Activated naive CD4-positive, alpha-beta T cell treated with anti-CD3 and anti-CD28 coated beads, Interleukin-2, amount 50 U/mL, for 24 hours (primary cell): ENCODE results near the gene ERMN.
A peak's percentile ranks its signal among the peaks of the same experiment; 100 is the strongest.
"Not testable (repeated sequence)": the region's sequence is repeated elsewhere in the genome, so short reads cannot be mapped to it uniquely, and the experiment has no call there.

ENCODE experiments used
- H3K27ac Mint-ChIP-seq: one replicate; pipeline ENCODE4 v1.8.0; 2021; ENCODE audit warnings: mild to moderate bottlenecking, mixed read lengths
- H3K27me3 Mint-ChIP-seq: one replicate; pipeline ENCODE4 v1.8.0; 2021; ENCODE audit warnings: mixed read lengths
- H3K36me3 Mint-ChIP-seq: one replicate; pipeline ENCODE4 v1.8.0; 2021; ENCODE audit warnings: mixed read lengths
- H3K4me1 Mint-ChIP-seq: one replicate; pipeline ENCODE4 v1.8.0; 2021; ENCODE audit warnings: mixed read lengths
- H3K4me3 Mint-ChIP-seq: one replicate; pipeline ENCODE4 v1.8.0; 2021; ENCODE audit warnings: mild to moderate bottlenecking, mixed read lengths
- H3K9me3 Mint-ChIP-seq: one replicate; pipeline ENCODE4 v1.8.0; 2021; ENCODE audit warnings: mixed read lengths

ERMN gene

DNA sequence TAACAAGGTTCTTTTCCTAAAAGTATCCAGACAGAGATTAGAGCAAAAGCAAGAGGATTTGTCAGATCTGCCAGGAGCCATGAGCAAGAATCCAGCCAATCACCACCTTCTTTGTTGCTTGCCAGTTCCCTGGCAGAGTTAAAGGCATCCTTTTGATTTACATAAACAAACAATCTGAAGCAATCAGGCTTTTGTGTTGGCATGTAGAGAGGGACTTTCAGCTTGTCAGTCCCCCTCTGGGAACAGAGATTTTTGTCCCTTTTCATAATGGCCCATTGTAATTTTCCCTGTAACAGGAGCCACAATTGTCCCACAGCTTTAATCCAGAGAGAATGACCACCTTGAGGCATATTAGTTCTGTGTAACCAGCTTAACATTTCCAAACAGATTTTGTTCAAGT lies at the start of gene ERMN:
Gene ERMN, minus strand, starts transcription at position 39 of the 400 bp plus-strand sequence. CDS start 182 bp downstream, outside the sequence.
- H3K36me3 Mint-ChIP-seq = peaks cover 16% of the 10 kb centered on the region
- H3K27me3 Mint-ChIP-seq = no peaks in the 10 kb centered on the region
- peaks cover 45% of the 10 kb centered on the region for H3K4me1 Mint-ChIP-seq
- no peak within 1 kb of the TSS for H3K4me3 Mint-ChIP-seq
- peaks cover 4% of the 10 kb centered on the region for H3K9me3 Mint-ChIP-seq
- peak within 1 kb of the TSS; percentile 36 for H3K27ac Mint-ChIP-seq

DNA sequence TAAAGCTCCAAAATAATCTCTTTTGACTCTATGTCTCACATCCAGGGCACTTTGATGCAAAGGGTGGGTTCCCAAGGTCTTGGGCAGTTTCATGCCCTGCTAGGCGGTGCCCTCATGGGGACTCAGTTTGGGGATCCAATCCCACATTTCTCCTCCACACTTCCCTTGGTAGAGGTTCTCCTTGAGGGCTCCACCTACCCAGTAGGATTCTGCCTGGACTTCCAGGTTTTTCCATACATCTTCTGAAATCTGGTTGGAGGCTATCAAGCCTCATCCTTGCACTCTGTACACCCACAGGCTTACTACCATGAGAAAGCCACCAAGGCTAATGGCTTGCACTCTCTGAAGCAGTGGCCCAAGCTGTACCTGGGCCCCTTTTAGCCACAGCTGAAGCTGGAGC lies 49.8 kb upstream of the ERMN start:
- H3K36me3 Mint-ChIP-seq = peaks cover 23% of the 10 kb centered on the region
- peaks cover 32% of the 10 kb centered on the region for H3K4me1 Mint-ChIP-seq
- no peak overlapping the region for H3K4me3 Mint-ChIP-seq
- no peak overlapping the region for H3K27ac Mint-ChIP-seq
- peaks cover 19% of the 10 kb centered on the region for H3K9me3 Mint-ChIP-seq
- H3K27me3 Mint-ChIP-seq = no peaks in the 10 kb centered on the region

DNA sequence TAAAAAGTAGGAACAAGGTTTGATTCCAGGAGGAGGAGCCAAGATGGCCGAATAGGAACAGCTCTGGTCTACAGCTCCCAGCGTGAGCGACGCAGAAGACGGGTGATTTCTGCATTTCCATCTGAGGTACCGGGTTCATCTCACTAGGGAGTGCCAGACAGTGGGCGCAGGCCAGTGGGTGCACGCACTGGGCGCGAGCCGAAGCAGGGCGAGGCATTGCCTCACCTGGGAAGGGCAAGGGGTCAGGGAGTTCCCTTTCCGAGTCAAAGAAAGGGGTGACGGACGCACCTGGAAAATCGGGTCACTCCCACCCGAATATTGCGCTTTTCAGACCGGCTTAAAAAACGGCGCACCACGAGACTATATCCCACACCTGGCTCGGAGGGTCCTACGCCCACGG lies 42.9 kb upstream of the ERMN start:
- H3K9me3 Mint-ChIP-seq, H3K4me3 Mint-ChIP-seq, H3K27me3 Mint-ChIP-seq, H3K27ac Mint-ChIP-seq: not testable (repeated sequence)
- H3K4me1 Mint-ChIP-seq = peaks cover 42% of the 10 kb centered on the region
- peaks cover 11% of the 10 kb centered on the region for H3K36me3 Mint-ChIP-seq

DNA sequence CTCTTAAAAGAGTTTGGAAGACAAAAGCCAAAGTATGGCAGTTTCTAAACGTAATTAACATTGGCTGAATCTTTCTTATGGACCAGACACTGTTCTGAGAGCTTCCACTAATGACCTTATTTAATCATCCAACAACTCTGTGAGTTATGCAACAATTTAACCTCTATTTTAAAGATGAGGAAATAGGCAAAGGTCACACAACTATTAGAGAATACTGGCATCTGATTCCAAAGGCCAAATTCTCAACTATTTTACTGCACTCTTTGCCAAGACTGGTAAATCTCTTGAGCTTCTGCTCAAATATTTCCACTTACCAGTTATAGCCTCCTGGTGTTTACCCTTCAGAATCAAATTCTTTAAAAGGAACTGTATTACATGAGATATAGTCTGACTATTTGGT lies 42.1 kb upstream of the ERMN start:
- H3K36me3 Mint-ChIP-seq = peaks cover 17% of the 10 kb centered on the region
- no peak overlapping the region for H3K27ac Mint-ChIP-seq
- peaks cover 50% of the 10 kb centered on the region for H3K4me1 Mint-ChIP-seq
- no peak overlapping the region for H3K4me3 Mint-ChIP-seq
- peaks cover 10% of the 10 kb centered on the region for H3K9me3 Mint-ChIP-seq
- no peaks in the 10 kb centered on the region for H3K27me3 Mint-ChIP-seq

DNA sequence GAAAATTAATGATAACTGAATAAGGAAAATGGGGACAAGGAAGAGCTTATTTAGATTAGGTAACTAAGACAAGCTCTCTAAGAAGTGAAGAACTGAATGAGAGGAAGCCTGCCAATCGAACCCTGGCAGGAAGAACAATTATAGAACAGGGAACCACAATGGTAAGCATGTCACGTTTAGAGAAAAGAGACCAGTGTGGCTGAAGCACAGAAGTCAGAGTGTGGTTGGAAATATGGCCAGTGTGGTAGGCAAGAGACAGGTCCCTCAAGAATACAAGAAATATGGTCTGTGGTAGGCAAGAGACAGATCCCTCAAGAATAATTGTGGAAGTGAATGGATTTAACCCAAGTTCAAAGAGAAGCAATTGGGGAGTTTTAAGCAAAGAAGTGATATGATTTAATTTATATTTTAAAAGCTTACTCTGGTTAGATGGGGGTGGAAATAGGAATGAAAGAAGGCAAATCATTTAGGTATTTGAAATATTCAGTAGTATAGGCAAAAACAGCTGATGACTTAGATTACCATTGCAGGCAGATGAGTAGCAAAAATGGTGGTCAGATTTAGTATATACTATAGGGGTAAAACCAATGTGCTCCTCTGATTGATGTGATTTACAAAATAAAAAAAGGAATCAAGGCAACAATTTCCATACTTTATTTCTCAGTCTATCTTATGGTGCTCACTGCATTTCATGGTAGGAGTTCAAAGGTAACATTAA lies 38.8 kb upstream of the ERMN start:
- H3K4me3 Mint-ChIP-seq = peak overlapping the region; percentile 56
- H3K36me3 Mint-ChIP-seq = peaks cover 28% of the 10 kb centered on the region
- H3K9me3 Mint-ChIP-seq = peaks cover 17% of the 10 kb centered on the region
- peak overlapping the region; percentile 75 for H3K27ac Mint-ChIP-seq
- H3K4me1 Mint-ChIP-seq = peaks cover 62% of the 10 kb centered on the region
- H3K27me3 Mint-ChIP-seq = no peaks in the 10 kb centered on the region

- H3K27ac Mint-ChIP-seq = peak overlapping the region; percentile 75
- peaks cover 62% of the 10 kb centered on the region for H3K4me1 Mint-ChIP-seq
- H3K36me3 Mint-ChIP-seq = peaks cover 28% of the 10 kb centered on the region
- H3K27me3 Mint-ChIP-seq = no peaks in the 10 kb centered on the region
- H3K4me3 Mint-ChIP-seq = peak overlapping the region; percentile 61
- peaks cover 17% of the 10 kb centered on the region for H3K9me3 Mint-ChIP-seq
Measured at GRCh38 chr2:157363612-157364101, 38.0 kb upstream of the ERMN start.

DNA sequence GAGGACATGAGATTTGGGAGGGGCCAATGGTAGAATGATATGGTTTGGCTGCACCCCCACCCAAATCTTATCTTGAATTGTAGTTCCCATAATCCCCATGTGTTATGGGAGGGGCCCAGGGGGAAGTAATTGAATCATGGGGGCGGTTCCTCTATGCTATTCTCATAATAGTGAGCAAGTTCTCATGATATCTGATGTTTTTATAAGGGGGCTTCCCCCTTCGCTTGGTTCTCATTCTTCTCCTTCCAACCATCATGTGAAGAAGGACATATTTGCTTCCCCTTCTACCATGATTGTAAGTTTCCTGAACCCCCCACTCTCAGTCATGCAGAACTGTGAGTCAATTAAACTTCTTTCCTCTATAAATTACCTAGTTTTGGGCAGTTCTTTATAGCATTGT lies 37.0 kb upstream of the ERMN start:
- Mint-ChIP-seq H3K27ac (peak overlapping the region; percentile 30), H3K4me3 (no peak overlapping the region), H3K36me3 (peaks cover 24% of the 10 kb centered on the region), H3K27me3 (no peaks in the 10 kb centered on the region), H3K4me1 (peaks cover 62% of the 10 kb centered on the region), H3K9me3 (peaks cover 17% of the 10 kb centered on the region)

GRCh38 chr2:157361526-157361925 lies 35.9 kb upstream of the ERMN start:
- Mint-ChIP-seq H3K4me3 (no peak overlapping the region), H3K27me3 (no peaks in the 10 kb centered on the region), H3K9me3 (peaks cover 17% of the 10 kb centered on the region), H3K27ac (no peak overlapping the region), H3K36me3 (peaks cover 22% of the 10 kb centered on the region), H3K4me1 (peaks cover 64% of the 10 kb centered on the region)

DNA sequence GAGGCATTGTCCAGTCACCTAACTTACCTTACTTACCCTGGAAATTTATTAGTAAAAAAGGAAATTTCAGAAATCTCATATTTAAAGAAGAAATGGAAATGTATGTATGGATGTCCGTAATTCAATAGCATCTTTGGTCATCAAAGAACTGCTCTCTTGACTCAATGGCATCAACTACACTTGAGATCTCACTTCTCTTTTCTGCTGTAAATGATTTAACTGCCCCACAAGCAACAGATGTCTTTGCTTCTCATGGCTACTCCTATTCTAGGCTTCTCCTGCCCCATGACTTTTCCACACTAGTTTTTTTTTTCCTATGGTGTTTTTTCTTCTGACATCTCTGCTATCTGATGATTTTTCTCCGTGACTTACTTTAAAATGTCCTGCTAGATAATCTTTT lies 34.0 kb upstream of the ERMN start:
- H3K27me3 Mint-ChIP-seq = no peaks in the 10 kb centered on the region
- peaks cover 20% of the 10 kb centered on the region for H3K36me3 Mint-ChIP-seq
- peaks cover 17% of the 10 kb centered on the region for H3K9me3 Mint-ChIP-seq

DNA sequence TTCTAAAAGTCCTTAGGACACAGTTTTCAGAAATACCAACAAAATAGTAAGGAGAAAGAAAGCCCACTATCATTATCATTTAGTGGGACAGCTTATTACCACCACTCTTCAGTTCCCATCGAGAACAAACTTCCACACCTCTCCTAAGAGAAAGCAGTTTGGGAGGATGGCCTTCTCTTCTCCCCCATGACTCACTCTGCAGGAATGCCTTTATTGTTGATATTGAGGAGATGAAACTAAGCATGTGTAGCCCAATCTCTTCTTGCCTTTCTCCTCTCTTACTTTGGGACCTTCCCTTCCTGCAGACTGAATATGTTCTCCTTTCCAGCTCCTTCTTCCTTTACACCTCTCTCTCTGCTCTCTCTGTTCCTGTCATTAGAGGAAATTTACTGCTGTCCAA lies 30.0 kb upstream of the ERMN start:
- Mint-ChIP-seq H3K9me3 (no peaks in the 10 kb centered on the region), H3K4me3 (no peak overlapping the region), H3K36me3 (peaks cover 4% of the 10 kb centered on the region), H3K27ac (peak overlapping the region; percentile 39), H3K4me1 (peaks cover 71% of the 10 kb centered on the region), H3K27me3 (no peaks in the 10 kb centered on the region)

More for the DNA sequence above, 34.0 kb upstream of the ERMN start:
- Mint-ChIP-seq H3K4me1 (peaks cover 66% of the 10 kb centered on the region), H3K4me3 (no peak overlapping the region), H3K27ac (no peak overlapping the region)

GRCh38 chr2:157349949-157350515 lies 24.4 kb upstream of the ERMN start:
- peaks cover 69% of the 10 kb centered on the region for H3K4me1 Mint-ChIP-seq
- H3K27me3 Mint-ChIP-seq = no peaks in the 10 kb centered on the region
- no peak overlapping the region for H3K27ac Mint-ChIP-seq
- H3K9me3 Mint-ChIP-seq = no peaks in the 10 kb centered on the region
- no peak overlapping the region for H3K4me3 Mint-ChIP-seq
- peaks cover 11% of the 10 kb centered on the region for H3K36me3 Mint-ChIP-seq

DNA sequence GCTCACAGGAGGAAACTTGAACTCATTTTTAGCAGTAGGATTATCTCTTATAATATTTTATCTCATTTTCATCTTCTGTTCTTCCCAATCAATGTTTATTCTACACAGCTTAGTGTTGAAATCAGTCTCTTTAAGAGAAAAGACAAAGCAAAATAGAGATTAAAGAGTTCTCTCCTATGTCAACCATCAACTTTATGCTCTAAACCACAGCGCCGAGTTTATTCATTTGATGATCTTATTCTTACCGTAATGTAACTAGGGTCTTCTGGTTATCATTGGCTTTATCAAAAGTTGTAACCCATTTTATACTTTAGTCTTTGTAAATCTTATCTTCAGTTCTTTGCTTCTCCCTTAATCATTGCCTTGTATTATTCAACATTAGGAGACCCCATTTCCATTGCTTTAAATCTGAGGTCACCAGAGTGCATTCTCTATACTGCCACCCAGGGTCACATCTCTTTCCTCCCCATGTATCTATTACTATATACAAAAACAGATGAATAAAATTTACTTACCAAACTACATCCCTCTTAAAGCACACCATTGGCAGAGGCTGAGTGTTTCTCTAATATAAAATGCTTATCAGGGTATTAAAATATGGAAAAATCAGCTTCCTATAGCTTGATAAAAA lies 22.8 kb upstream of the ERMN start:
- H3K4me3 Mint-ChIP-seq = peak overlapping the region; percentile 47
- H3K36me3 Mint-ChIP-seq = peaks cover 25% of the 10 kb centered on the region
- H3K9me3 Mint-ChIP-seq = peaks cover 15% of the 10 kb centered on the region

GRCh38 chr2:157345647-157346389 lies 20.2 kb upstream of the ERMN start:
- peaks cover 50% of the 10 kb centered on the region for H3K36me3 Mint-ChIP-seq
- H3K9me3 Mint-ChIP-seq = peaks cover 31% of the 10 kb centered on the region
- peaks cover 41% of the 10 kb centered on the region for H3K4me1 Mint-ChIP-seq
- no peak overlapping the region for H3K27ac Mint-ChIP-seq
- no peak overlapping the region for H3K4me3 Mint-ChIP-seq
- no peaks in the 10 kb centered on the region for H3K27me3 Mint-ChIP-seq

More for the DNA sequence above, 22.8 kb upstream of the ERMN start:
- Mint-ChIP-seq H3K27me3 (no peaks in the 10 kb centered on the region), H3K4me1 (peaks cover 55% of the 10 kb centered on the region), H3K27ac (peak overlapping the region; percentile 84)

DNA sequence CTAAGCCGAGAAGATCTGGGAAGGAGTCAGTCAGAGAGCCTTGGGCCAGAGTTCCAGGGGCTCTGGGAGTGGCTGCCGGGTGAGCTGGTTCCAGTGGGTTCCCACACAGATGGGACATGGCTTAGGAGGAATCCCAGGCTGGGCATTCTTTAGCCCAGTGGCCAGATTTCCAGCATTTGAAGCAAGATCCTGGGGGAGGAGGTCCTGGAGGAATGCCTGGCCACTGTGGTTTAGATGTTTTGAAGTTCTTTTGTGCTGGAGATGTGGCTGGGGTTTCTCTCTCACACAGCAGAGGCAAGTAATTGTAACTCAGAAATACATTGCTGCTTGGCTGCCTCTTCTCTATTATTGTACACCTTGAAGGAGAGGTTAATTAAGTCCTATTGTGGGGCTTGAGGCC lies 15.8 kb upstream of the ERMN start:
- Mint-ChIP-seq H3K4me1 (peaks cover 43% of the 10 kb centered on the region), H3K36me3 (peaks cover 46% of the 10 kb centered on the region), H3K9me3 (peaks cover 31% of the 10 kb centered on the region)
- H3K27ac Mint-ChIP-seq, H3K27me3 Mint-ChIP-seq, H3K4me3 Mint-ChIP-seq: not testable (repeated sequence)

DNA sequence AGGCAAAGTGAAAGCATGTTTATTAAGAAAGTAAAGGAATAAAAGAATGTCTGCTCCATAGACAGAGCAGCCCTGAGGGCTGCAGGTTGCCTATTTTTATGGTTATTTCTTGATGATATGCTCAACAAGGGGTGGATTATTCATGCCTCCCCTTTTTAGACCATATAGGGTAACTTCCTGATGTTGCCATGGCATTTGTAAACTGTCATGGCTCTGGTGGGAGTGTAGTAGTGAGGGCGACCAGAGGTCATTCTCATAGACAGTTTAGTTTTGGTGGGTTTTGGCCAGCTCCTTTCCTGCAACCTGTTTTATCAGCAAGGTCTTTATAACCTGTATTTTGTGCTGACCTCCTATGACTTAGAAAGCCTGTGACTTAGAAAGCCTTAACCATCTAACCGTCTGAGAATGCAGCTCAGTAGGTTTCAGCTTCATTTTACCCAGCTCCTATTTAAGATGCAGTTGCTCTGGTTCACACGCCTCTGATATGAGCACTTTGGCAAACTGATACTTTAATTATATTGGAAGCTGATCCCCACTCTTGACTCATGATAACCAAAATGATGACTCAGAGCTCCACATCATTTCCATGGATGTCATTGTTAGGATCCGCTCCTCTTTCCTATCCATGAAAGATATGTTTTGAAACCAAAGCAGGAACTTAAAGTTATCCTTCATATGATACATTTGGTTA lies 14.5 kb upstream of the ERMN start:
- Mint-ChIP-seq H3K27ac (no peak overlapping the region), H3K36me3 (peaks cover 44% of the 10 kb centered on the region), H3K27me3 (no peaks in the 10 kb centered on the region), H3K9me3 (peaks cover 31% of the 10 kb centered on the region), H3K4me1 (peaks cover 52% of the 10 kb centered on the region), H3K4me3 (no peak overlapping the region)
